Calu3 (cell line): ENCODE measurements around the gene SLCO4C1. TPM values are rescaled to one million over a fixed set of nuclear protein-coding genes. Genes with fewer than 3 reads are reported as not detected.

ENCODE experiments used
- BruUV-seq: library from RNA; stranded (reverse); fragments of 400-500 nt; replicated peaks from 2 replicates; lab custom pipeline; 2021; lab: Mats Ljungman, UMichigan
- CTCF ChIA-PET: fragments of 300-600 bp; sonication (Branson Sonifier 250); formaldehyde crosslinking; loops from one replicate; lab custom pipeline; 2022; ENCODE audit warnings: antibody characterized with exemption; lab: Charles Lee
- DNase-seq: peaks from one replicate; pipeline ENCODE4 v3.0.0; 2022
- H3K27ac Mint-ChIP-seq: one replicate; pipeline ENCODE4 v1.8.0; 2022; ENCODE audit warnings: mixed read lengths; ENCODE audit not compliant: unreplicated experiment
- H3K27me3 Mint-ChIP-seq: one replicate; pipeline ENCODE4 v1.8.0; 2022; ENCODE audit warnings: mixed read lengths; ENCODE audit not compliant: unreplicated experiment
- H3K36me3 Mint-ChIP-seq: one replicate; pipeline ENCODE4 v1.8.0; 2022; ENCODE audit warnings: mild to moderate bottlenecking, moderate library complexity, mixed read lengths; ENCODE audit not compliant: insufficient read depth, unreplicated experiment
- H3K4me1 Mint-ChIP-seq: one replicate; pipeline ENCODE4 v1.8.0; 2022; ENCODE audit warnings: mild to moderate bottlenecking, low read depth, mixed read lengths; ENCODE audit not compliant: unreplicated experiment
- H3K4me3 Mint-ChIP-seq: one replicate; pipeline ENCODE4 v1.8.0; 2022; ENCODE audit warnings: mild to moderate bottlenecking, low read depth, moderate library complexity, mixed read lengths; ENCODE audit not compliant: unreplicated experiment
- H3K9me3 Mint-ChIP-seq: one replicate; pipeline ENCODE4 v1.8.0; 2022; ENCODE audit warnings: low read depth, mixed read lengths; ENCODE audit not compliant: unreplicated experiment
- intact Hi-C: fragments of 100-400 bp; cut with micrococcal nuclease; formaldehyde crosslinking; loops from one replicate; pipeline ENCODE4 v1.10.0; 2022; ENCODE audit not compliant: unreplicated experiment
- total RNA-seq: library from RNA; stranded (reverse); gene quantifications from 2 replicates; pipeline ENCODE4 v1.2.3, GENCODE V29; 2022
- TF ChIP-seq, protein P1 (sequence below): fragments of 200-600 bp; IDR thresholded peaks from one replicate; pipeline ENCODE4 v1.8.0; 2022; ENCODE audit warnings: antibody characterized with exemption; ENCODE audit not compliant: unreplicated experiment

SLCO4C1 gene
- total RNA-seq, 1 experiment from 2014 or later = 3.4 TPM

GRCh38 chr5:102271759-102272158 is 24.3 kb downstream of the SLCO4C1 start:
- CTCF ChIA-PET = no interaction called here
- H3K4me3 Mint-ChIP-seq = no peak overlapping the region
- intact Hi-C loops = no loop called here
- no TSS peak for BruUV-seq
- H3K4me1 Mint-ChIP-seq = no peaks in the 10 kb centered on the region
- H3K27me3 Mint-ChIP-seq = no peaks in the 10 kb centered on the region
- H3K27ac Mint-ChIP-seq = no peak overlapping the region
- H3K9me3 Mint-ChIP-seq = peaks cover 12% of the 10 kb centered on the region
- TF ChIP-seq, protein P1, sequence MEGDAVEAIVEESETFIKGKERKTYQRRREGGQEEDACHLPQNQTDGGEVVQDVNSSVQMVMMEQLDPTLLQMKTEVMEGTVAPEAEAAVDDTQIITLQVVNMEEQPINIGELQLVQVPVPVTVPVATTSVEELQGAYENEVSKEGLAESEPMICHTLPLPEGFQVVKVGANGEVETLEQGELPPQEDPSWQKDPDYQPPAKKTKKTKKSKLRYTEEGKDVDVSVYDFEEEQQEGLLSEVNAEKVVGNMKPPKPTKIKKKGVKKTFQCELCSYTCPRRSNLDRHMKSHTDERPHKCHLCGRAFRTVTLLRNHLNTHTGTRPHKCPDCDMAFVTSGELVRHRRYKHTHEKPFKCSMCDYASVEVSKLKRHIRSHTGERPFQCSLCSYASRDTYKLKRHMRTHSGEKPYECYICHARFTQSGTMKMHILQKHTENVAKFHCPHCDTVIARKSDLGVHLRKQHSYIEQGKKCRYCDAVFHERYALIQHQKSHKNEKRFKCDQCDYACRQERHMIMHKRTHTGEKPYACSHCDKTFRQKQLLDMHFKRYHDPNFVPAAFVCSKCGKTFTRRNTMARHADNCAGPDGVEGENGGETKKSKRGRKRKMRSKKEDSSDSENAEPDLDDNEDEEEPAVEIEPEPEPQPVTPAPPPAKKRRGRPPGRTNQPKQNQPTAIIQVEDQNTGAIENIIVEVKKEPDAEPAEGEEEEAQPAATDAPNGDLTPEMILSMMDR = no peak
- DNase-seq = no peak
- H3K36me3 Mint-ChIP-seq = no peaks in the 10 kb centered on the region

GRCh38 chr5:102270036-102270435 is 26.0 kb downstream of the SLCO4C1 start:
- TF ChIP-seq, protein P1 = no peak
- no TSS peak for BruUV-seq
- Mint-ChIP-seq H3K9me3 (peaks cover 12% of the 10 kb centered on the region), H3K4me3 (no peak overlapping the region), H3K4me1 (no peaks in the 10 kb centered on the region), H3K27me3 (no peaks in the 10 kb centered on the region), H3K36me3 (no peaks in the 10 kb centered on the region), H3K27ac (no peak overlapping the region)
- no peak for DNase-seq
- CTCF ChIA-PET = no interaction called here
- intact Hi-C loops = no loop called here

DNA sequence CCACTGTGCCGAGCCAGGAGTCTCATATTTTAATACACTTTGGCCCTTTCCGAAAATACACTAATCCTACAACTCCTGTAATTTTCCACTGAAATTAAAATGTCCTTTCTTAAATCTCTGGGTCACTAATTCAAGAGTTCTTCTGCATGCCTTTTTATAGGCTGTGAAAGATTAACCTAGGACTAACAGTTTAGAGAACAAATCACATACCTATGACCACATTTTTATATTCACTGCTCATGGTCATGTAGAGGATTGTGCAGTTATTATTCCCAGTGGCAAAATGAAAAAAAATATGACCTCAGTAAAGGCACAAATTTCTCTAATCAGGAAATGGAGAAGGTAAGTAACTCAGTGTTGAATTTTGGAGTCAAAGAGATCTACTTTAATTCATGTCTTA is 33.4 kb downstream of the SLCO4C1 start:
- intact Hi-C loops = no loop called here
- Mint-ChIP-seq H3K27me3 (no peaks in the 10 kb centered on the region), H3K36me3 (no peaks in the 10 kb centered on the region), H3K9me3 (no peaks in the 10 kb centered on the region), H3K4me1 (no peaks in the 10 kb centered on the region), H3K4me3 (no peak overlapping the region), H3K27ac (no peak overlapping the region)
- no TSS peak for BruUV-seq
- no peak for DNase-seq
- CTCF ChIA-PET = no interaction called here
- TF ChIP-seq, protein P1 = no peak

- TF ChIP-seq, protein P1 = no peak
- CTCF ChIA-PET = no interaction called here
- intact Hi-C loops = no loop called here
- H3K9me3 Mint-ChIP-seq = no peaks in the 10 kb centered on the region
- no peaks in the 10 kb centered on the region for H3K36me3 Mint-ChIP-seq
- no TSS peak for BruUV-seq
- no peak for DNase-seq
- H3K27ac Mint-ChIP-seq = no peak overlapping the region
- no peaks in the 10 kb centered on the region for H3K27me3 Mint-ChIP-seq
- H3K4me3 Mint-ChIP-seq = no peak overlapping the region
- no peaks in the 10 kb centered on the region for H3K4me1 Mint-ChIP-seq
Observed at GRCh38 chr5:102249381-102249780, 46.7 kb downstream of the SLCO4C1 start.

GRCh38 chr5:102243213-102243612 is 52.9 kb downstream of the SLCO4C1 start:
- intact Hi-C loops = no loop called here
- no peak for DNase-seq
- TF ChIP-seq, protein P1 = no peak
- H3K4me1 Mint-ChIP-seq = no peaks in the 10 kb centered on the region
- H3K36me3 Mint-ChIP-seq = no peaks in the 10 kb centered on the region
- no TSS peak for BruUV-seq
- H3K27me3 Mint-ChIP-seq = no peaks in the 10 kb centered on the region
- no peak overlapping the region for H3K27ac Mint-ChIP-seq
- no peak overlapping the region for H3K4me3 Mint-ChIP-seq
- no peaks in the 10 kb centered on the region for H3K9me3 Mint-ChIP-seq
- CTCF ChIA-PET = no interaction called here
